PC-9 (cell line): ENCODE results near the gene RASSF3. TPM values are rescaled to one million over a fixed set of nuclear protein-coding genes. Genes with fewer than 3 reads are reported as not detected.

Source experiments
- BruUV-seq: library from RNA; stranded (reverse); fragments of 400-500 nt; replicated peaks from 2 replicates; lab custom pipeline; 2021; lab: Mats Ljungman, UMichigan
- CTCF ChIA-PET: fragments of 300-600 bp; sonication (Branson Sonifier 250); formaldehyde crosslinking; loops from one replicate; lab custom pipeline; 2022; ENCODE audit warnings: antibody characterized with exemption; lab: Charles Lee
- POLR2A ChIA-PET: fragments of 300-600 bp; sonication (Branson Sonifier 250); formaldehyde crosslinking; loops from one replicate; lab custom pipeline; 2022; ENCODE audit warnings: antibody characterized with exemption; ENCODE audit not compliant: unreplicated experiment; lab: Charles Lee
- DNase-seq, 2 experiments: peaks; one replicate each; pipeline versions ENCODE4 v3.0.0 to v3.0.0-alpha.2; 2015 to 2022; ENCODE audit warnings: mixed read lengths in 1 of 2
- H2AFZ ChIP-seq: fragments of 200-600 bp; sonication (generic); 2 replicates; pipeline ENCODE4 v1.8.1; 2017; ENCODE audit warnings: antibody characterized with exemption
- H3F3A ChIP-seq: fragments of 200-600 bp; sonication (generic); 2 replicates; pipeline ENCODE4 v1.8.1; 2017; ENCODE audit warnings: antibody characterized with exemption, mild to moderate bottlenecking, low read depth; ENCODE audit not compliant: insufficient read depth
- H3K27ac ChIP-seq: fragments of 200-600 bp; sonication (generic); 2 replicates; pipeline ENCODE4 v1.6.1; 2016; ENCODE audit warnings: mixed run types
- H3K27me3 ChIP-seq: fragments of 200-600 bp; sonication (generic); 2 replicates; pipeline ENCODE4 v1.6.1; 2016; ENCODE audit warnings: low read depth, mixed run types; ENCODE audit not compliant: insufficient read depth
- H3K36me3 ChIP-seq: fragments of 200-600 bp; sonication (generic); 2 replicates; pipeline ENCODE4 v1.6.1; 2016; ENCODE audit warnings: low read depth, mixed run types
- H3K4me1 ChIP-seq: fragments of 200-600 bp; sonication (generic); replicated peaks from 2 replicates; pipeline ENCODE4 v1.6.1; 2016; ENCODE audit warnings: mixed run types; ENCODE audit not compliant: insufficient read depth
- H3K4me2 ChIP-seq: fragments of 200-600 bp; sonication (generic); 2 replicates; pipeline ENCODE4 v1.6.1; 2017; ENCODE audit warnings: mixed run types
- H3K4me3 ChIP-seq: fragments of 200-600 bp; sonication (generic); 2 replicates; pipeline ENCODE4 v1.6.1; 2016; ENCODE audit warnings: mixed run types
- H3K79me2 ChIP-seq: fragments of 200-600 bp; sonication (generic); 2 replicates; pipeline ENCODE4 v1.6.1; 2017; ENCODE audit warnings: low read depth, mixed run types
- H3K9me2 ChIP-seq: fragments of 200-600 bp; sonication (generic); 2 replicates; pipeline ENCODE4 v1.8.1; 2017; ENCODE audit warnings: mild to moderate bottlenecking; ENCODE audit not compliant: insufficient read depth
- H3K9me3 ChIP-seq: fragments of 200-600 bp; sonication (generic); 2 replicates; pipeline ENCODE4 v1.8.1; 2016; ENCODE audit warnings: low read depth; ENCODE audit not compliant: insufficient read depth
- H4K20me1 ChIP-seq: fragments of 200-600 bp; sonication (generic); 2 replicates; pipeline ENCODE4 v1.8.1; 2017; ENCODE audit not compliant: insufficient read depth
- CTCF ChIP-seq: fragments of 200-600 bp; sonication (generic); conservative IDR thresholded peaks from 2 replicates; pipeline ENCODE4 v1.6.1; 2017; ENCODE audit warnings: mixed run types, antibody characterized with exemption, mild to moderate bottlenecking, moderate library complexity
- EZH2 ChIP-seq: fragments of 200-600 bp; sonication (generic); IDR thresholded peaks from 2 replicates; pipeline ENCODE4 v1.8.0; 2017; ENCODE audit warnings: antibody characterized with exemption, low read depth
- intact Hi-C: fragments of 100-400 bp; cut with micrococcal nuclease; formaldehyde crosslinking; loops from one replicate; pipeline ENCODE4 v1.10.0; 2022; ENCODE audit not compliant: unreplicated experiment
- total RNA-seq: library from RNA; stranded (reverse); gene quantifications from 2 replicates; pipeline ENCODE4 v1.2.3, GENCODE V29; 2021

The RASSF3 gene
- total RNA-seq, 1 experiment from 2014 or later, result 38.9 TPM

GRCh38 chr12:64714551-64714968 is 104.3 kb downstream of the RASSF3 start:
- H3K27ac ChIP-seq, result no peak overlapping the region
- H2AFZ ChIP-seq, result no peak overlapping the region
- H4K20me1 ChIP-seq, result no peaks in the 10 kb centered on the region
- H3K4me3 ChIP-seq, result no peak overlapping the region
- H3K36me3 ChIP-seq, result peaks cover 6% of the 10 kb centered on the region; the same call in 1 of the 2 replicates
- no peaks in the 10 kb centered on the region for H3K4me1 ChIP-seq
- POLR2A ChIA-PET, result no interaction called here
- no peak for DNase-seq
- CTCF ChIA-PET, result no interaction called here
- TF ChIP-seq CTCF (no peak), EZH2 (no peak)
- no peaks in the 10 kb centered on the region for H3F3A ChIP-seq
- H3K27me3 ChIP-seq, result no peaks in the 10 kb centered on the region
- H3K9me3 ChIP-seq, result no peaks in the 10 kb centered on the region
- H3K9me2 ChIP-seq, result no peaks in the 10 kb centered on the region
- BruUV-seq, result no TSS peak
- intact Hi-C loops, result no loop called here
- no peak overlapping the region for H3K4me2 ChIP-seq
- H3K79me2 ChIP-seq, result no peaks in the 10 kb centered on the region

- ChIA-PET CTCF (no interaction called here), POLR2A (no interaction called here)
- Histone ChIP-seq H3F3A (no peaks in the 10 kb centered on the region), H3K9me2 (no peaks in the 10 kb centered on the region), H3K4me3 (no peak overlapping the region), H4K20me1 (no peaks in the 10 kb centered on the region), H3K4me2 (no peak overlapping the region), H3K36me3 (peaks cover 11% of the 10 kb centered on the region; the same call in 1 of the 2 replicates), H3K9me3 (no peaks in the 10 kb centered on the region), H3K4me1 (no peaks in the 10 kb centered on the region), H3K27ac (no peak overlapping the region), H3K27me3 (no peaks in the 10 kb centered on the region), H2AFZ (no peak overlapping the region), H3K79me2 (no peaks in the 10 kb centered on the region)
- BruUV-seq, result no TSS peak
- intact Hi-C loops, result no loop called here
- no peak for TF ChIP-seq CTCF
- no peak for TF ChIP-seq EZH2
- DNase-seq, result no peak
These were observed 106.1 kb downstream of the RASSF3 start for GRCh38 chr12:64716371-64716770.

- H3K36me3 ChIP-seq, result peaks cover 16% of the 10 kb centered on the region; the same call in 1 of the 2 replicates
These were observed 106.7 kb downstream of the RASSF3 start for GRCh38 chr12:64716839-64717455.

More at GRCh38 chr12:64716839-64717455, 106.7 kb downstream of the RASSF3 start:
- Histone ChIP-seq H4K20me1 (no peaks in the 10 kb centered on the region), H3K27ac (no peak overlapping the region), H3K4me2 (no peak overlapping the region), H3K9me3 (no peaks in the 10 kb centered on the region), H3K4me1 (no peaks in the 10 kb centered on the region), H2AFZ (no peak overlapping the region), H3K79me2 (no peaks in the 10 kb centered on the region), H3F3A (no peaks in the 10 kb centered on the region), H3K9me2 (no peaks in the 10 kb centered on the region), H3K27me3 (no peaks in the 10 kb centered on the region), H3K4me3 (no peak overlapping the region)
- BruUV-seq, result no TSS peak
- no peak for DNase-seq
- TF ChIP-seq CTCF (no peak), EZH2 (no peak)
- POLR2A ChIA-PET, result no interaction called here
- CTCF ChIA-PET, result no interaction called here
- intact Hi-C loops, result no loop called here
